GM19372 (cell line): Measurements from ENCODE around the gene LAG3.
"Not testable (repeated sequence)": the region's sequence is repeated elsewhere in the genome, so short reads cannot be mapped to it uniquely, and the experiment has no call there.

Source experiments
- ATAC-seq: cut with Tn5 transposase; IDR thresholded peaks from one replicate; pipeline ENCODE4 v1.9.1; 2021; ENCODE audit warnings: mild to moderate bottlenecking, low read depth, moderate library complexity; ENCODE audit not compliant: unreplicated experiment

The LAG3 gene

GRCh38 chr12:6772331-6772695 lies at the start of gene LAG3:
Gene LAG3 (plus strand): TSS chr12:6772520. CDS start chr12:6772853, 333 bp downstream.
- no peak for ATAC-seq

- no peak for ATAC-seq
These were observed 49.5 kb upstream of the LAG3 start for GRCh38 chr12:6722863-6723262.

GRCh38 chr12:6723607-6724408 lies 48.5 kb upstream of the LAG3 start, which contains the start of gene COPS7A:
Gene COPS7A (plus strand): TSS chr12:6724046. CDS start chr12:6724657, 611 bp downstream.
- ATAC-seq = peak; percentile 92

- ATAC-seq = no peak
These were observed 47.9 kb upstream of the LAG3 start for GRCh38 chr12:6724409-6724797.

- ATAC-seq = no peak
These were observed 47.0 kb upstream of the LAG3 start for GRCh38 chr12:6725350-6725749.

GRCh38 chr12:6729186-6729585 lies 43.1 kb upstream of the LAG3 start:
- no peak for ATAC-seq

- ATAC-seq = no peak
These were observed 42.2 kb upstream of the LAG3 start for GRCh38 chr12:6730169-6730568.

- no peak for ATAC-seq
These were observed 37.6 kb upstream of the LAG3 start for GRCh38 chr12:6734506-6735387.

GRCh38 chr12:6735448-6736191 lies 36.7 kb upstream of the LAG3 start:
- ATAC-seq = no peak

- ATAC-seq = no peak
These were observed 35.6 kb upstream of the LAG3 start for GRCh38 chr12:6736754-6737153.

- ATAC-seq = not testable (repeated sequence)
These were observed 30.2 kb upstream of the LAG3 start for GRCh38 chr12:6742080-6742479.

GRCh38 chr12:6742834-6743233 lies 29.5 kb upstream of the LAG3 start:
- ATAC-seq = no peak

- not testable (repeated sequence) for ATAC-seq
These were observed 29.0 kb upstream of the LAG3 start for GRCh38 chr12:6743300-6743699.

GRCh38 chr12:6745741-6746525 lies 26.4 kb upstream of the LAG3 start:
- no peak for ATAC-seq

GRCh38 chr12:6747216-6747615 lies 25.1 kb upstream of the LAG3 start:
- no peak for ATAC-seq

GRCh38 chr12:6748761-6749160 lies 23.6 kb upstream of the LAG3 start:
- ATAC-seq = no peak

GRCh38 chr12:6750506-6750905 lies 21.8 kb upstream of the LAG3 start:
- ATAC-seq = no peak

- no peak for ATAC-seq
These were observed 20.6 kb upstream of the LAG3 start for GRCh38 chr12:6751767-6752166.

GRCh38 chr12:6752167-6752920 lies 20.0 kb upstream of the LAG3 start:
- peak; percentile 2 for ATAC-seq
